HG02588 (cell line): Measurements from ENCODE around the gene SLC38A3.
"Not testable (repeated sequence)": the region's sequence is repeated elsewhere in the genome, so short reads cannot be mapped to it uniquely, and the experiment has no call there.

Experiments
- ATAC-seq: cut with Tn5 transposase; IDR thresholded peaks from one replicate; pipeline ENCODE4 v1.9.1; 2021; ENCODE audit warnings: mild to moderate bottlenecking, moderate library complexity; ENCODE audit not compliant: unreplicated experiment

SLC38A3 gene

GRCh38 chr3:50245831-50246516 is 40.9 kb downstream of the SLC38A3 start:
- peak; percentile 56 for ATAC-seq

GRCh38 chr3:50246517-50246954 is 41.5 kb downstream of the SLC38A3 start:
- ATAC-seq: peak; percentile 35

DNA sequence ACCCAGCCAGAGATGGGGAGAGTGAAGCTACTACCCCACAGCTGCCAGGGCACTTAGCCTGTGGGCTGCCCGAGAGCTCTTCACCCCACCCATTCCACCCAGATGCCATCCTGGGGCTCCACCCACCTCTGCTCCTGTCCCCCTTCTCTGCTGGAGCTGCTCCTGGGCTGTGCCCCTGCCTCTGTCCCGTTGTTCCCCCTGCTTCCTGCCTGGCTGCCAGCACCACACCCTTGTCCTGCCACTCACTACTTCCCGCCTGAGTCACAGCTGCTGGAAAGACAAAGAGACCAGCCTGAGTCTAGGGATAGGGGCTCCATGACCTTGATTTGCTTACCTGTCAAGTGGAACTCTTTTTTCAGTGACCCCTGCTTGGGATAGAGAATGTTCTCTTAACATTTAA is 43.3 kb downstream of the SLC38A3 start:
- no peak for ATAC-seq

- ATAC-seq: no peak
Measured at GRCh38 chr3:50249457-50249856, 44.4 kb downstream of the SLC38A3 start.

GRCh38 chr3:50250514-50250913 is 45.4 kb downstream of the SLC38A3 start:
- no peak for ATAC-seq

- ATAC-seq: no peak
Measured at GRCh38 chr3:50251220-50251619, 46.1 kb downstream of the SLC38A3 start.

- no peak for ATAC-seq
Measured at GRCh38 chr3:50254577-50255250, 49.6 kb downstream of the SLC38A3 start.

- ATAC-seq: no peak
Measured at GRCh38 chr3:50255251-50255615, 50.2 kb downstream of the SLC38A3 start.

DNA sequence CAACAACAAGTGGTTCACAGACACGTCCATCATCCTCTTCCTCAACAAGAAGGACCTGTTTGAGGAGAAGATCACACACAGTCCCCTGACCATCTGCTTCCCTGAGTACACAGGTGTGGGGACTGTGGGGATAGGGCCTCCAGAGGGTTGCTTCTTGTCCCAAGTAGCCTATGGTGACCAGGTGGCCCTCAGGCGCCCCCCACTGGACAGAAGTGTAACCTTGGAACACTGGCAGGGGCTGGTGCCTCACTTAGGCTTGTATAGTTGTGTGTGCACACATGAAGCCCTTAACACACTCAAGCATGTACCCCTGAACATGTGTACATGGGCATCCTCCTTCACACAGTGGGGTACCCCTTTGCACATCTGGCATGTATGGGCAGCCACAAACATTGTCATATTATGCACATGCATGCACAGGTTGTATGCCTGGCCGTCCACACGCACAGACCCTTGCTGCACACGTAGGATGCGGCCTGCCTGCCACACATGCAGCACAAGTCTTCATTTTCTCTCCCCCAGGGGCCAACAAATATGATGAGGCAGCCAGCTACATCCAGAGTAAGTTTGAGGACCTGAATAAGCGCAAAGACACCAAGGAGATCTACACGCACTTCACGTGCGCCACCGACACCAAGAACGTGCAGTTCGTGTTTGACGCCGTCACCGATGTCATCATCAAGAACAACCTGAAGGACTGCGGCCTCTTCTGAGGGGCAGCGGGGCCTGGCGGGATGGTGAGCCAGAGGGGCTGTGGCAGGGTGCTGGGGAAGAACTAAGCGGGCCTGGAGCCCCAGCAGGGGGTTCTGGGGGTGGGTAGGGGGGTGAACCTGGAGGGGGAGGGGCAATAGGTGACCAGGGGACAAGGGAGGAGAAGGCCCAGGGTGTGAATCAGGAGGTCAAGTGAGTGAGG is 52.2 kb downstream of the SLC38A3 start:
- no peak for ATAC-seq

DNA sequence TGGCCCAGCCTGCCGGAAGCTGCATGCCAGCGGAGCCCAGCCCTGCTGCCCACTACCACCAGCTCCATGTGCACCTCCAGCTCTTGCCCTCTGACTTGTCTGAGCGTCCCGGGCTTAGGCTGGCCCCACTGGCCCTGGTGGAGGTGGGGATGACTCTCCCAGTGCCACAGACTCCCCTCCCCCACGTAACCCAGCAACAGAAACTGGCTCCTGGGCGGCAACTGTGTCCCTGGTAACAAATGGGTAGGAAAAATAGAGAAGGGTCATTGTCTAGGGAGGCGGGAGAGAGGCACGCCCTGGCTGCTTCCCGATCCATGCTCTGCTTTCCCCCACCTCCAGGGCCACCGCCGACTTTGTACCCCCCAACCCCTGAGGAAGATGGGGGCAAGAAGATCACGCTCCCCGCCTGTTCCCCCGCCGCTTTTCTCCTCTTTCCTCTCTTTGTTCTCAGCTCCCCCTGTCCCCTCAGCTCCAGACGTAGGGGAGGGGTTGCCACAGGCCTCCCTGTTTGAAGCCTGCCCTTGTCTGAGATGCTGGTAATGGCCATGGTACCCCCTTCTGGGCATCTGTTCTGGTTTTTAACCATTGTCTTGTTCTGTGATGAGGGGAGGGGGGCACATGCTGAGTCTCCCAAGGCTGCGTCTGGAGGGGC is 53.1 kb downstream of the SLC38A3 start:
- no peak for ATAC-seq

GRCh38 chr3:50258979-50259378 is 53.9 kb downstream of the SLC38A3 start:
- no peak for ATAC-seq

DNA sequence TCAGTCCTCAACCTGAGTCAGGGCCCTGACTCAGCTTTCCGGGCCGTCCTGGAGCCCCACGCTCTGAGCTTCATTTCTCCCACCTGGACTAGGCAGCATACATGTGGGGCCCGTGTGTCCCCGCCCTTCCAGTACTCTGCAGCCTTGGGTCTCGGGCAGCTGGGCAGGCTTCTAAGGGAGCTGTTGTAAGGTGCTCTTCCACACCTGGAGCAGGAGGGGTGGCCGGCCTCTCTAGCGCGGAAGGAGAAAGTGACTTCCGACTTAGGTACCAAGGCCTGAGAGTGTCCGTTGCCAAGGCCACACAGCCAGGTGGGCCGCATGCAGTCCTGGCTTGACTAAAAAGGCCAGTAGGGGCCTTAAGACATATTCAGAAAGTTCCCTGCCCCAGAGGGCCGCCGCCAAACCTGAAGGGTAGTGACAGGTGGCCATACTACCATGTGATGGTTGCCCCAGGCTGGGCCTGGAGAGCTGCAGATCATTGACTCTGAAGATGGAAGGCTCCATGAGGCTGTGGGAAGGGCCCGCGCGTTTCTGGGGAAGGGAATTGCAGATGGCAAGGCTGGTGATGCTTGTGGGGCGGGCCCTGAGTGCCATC is 54.5 kb downstream of the SLC38A3 start:
- ATAC-seq: no peak

DNA sequence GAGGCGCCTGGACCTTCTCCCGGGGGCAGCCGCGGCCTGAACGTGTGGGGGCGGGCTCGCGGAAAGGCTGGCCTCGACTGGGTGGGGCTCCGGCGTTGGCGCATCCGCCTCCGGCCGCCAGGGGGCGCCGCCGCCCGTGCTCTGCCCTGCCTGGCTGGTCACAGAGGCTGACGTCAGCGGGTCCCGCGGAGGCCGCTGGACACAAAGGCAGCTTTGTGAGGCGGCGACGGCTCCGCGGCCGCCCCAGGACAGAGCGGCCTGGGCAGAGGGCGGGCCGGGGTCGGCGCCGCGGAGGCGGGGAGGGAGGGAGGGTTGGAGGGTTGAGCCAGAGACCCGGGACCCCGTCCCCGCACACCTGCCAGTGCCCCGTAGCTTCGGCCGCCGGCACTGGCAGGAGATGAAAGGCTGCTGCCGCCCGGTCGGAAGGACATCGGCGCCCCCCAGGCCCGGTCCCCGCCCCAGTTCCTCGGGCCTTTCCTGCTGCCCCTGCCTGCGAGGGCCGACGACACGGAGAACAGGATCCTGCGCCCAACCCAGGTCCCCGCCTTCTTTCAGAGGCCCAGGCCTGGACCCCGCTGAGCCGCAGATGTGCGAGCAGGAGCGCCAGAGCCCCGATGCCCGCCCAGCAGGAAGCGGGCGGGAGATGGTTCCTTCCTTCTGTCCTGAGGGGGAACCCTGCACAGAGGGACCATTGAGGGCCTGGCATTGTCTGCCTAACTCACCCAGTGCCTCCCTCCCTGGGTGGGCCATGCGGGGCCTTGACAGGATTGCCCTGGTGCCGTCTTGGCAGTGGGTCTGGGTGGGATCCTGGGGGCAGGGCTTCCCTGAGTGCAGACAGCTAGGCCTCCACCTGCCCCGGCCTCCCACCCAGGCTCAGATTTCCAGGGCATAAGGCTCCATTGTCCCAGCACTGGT is 55.2 kb downstream of the SLC38A3 start:
- ATAC-seq: peak; percentile 80

DNA sequence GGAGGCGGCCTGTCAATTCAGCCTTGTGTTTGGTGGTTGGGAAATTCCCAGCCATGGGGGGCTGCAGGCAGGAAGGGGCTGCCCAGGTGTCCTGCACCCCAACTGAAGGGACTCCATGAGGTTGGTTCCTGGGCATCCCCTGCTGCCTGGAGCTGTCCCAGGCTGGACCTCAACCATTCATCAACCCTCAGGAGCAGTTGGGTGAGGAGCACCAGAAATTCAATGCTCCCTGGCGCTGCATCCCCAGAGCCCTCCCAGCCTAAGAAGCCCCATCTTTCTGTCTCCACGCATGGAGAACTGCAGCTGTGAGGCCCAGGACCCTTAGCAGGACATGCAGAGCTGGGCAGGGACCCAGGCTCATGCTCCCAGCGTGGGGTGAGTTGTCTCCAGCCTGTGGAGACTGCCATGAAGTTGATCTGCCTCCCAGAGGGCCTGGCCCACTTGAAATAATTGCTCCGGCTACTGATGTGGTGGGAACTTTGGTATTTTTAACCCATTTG is 55.9 kb downstream of the SLC38A3 start:
- ATAC-seq: no peak

GRCh38 chr3:50261505-50261904 is 56.4 kb downstream of the SLC38A3 start:
- ATAC-seq: no peak

DNA sequence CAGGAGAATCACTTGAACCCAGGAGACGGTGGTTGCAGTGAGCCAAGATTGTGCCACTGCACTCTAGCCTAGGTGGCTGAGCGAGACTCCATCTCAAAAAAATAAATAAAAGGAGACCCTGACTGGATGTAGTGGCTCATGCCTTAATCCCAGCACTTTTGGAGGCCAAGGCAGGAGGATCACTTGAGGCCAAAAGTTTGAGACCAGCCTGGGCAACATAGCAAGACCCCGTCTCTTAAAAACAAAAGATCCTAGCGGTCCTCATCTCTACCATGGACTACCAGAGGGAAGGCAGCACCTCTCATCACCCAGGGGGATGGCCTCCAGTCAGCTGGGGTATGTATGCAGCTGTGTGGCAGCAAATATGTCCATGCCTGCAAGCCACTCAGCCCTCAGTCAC is 57.1 kb downstream of the SLC38A3 start:
- ATAC-seq: not testable (repeated sequence)

DNA sequence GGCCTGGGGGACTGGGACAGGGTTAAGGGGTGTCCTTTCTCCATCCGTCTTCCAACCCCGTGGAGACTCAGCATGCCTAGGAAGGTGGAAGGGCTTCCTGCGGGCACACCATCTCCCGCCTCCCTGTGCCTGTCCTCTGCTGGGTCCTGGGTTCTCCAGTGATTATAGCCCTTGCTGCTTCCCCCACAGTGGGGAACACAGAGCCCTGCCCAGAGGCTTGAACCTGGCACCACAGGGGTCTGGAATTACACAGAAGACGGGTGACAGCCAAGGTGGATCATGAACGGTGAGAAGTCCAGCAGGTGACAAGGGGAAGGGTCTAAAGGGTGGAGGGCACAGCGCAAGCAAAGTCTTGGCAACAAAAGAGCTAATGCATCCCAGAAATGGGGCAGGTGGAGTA is 57.7 kb downstream of the SLC38A3 start:
- ATAC-seq: no peak

DNA sequence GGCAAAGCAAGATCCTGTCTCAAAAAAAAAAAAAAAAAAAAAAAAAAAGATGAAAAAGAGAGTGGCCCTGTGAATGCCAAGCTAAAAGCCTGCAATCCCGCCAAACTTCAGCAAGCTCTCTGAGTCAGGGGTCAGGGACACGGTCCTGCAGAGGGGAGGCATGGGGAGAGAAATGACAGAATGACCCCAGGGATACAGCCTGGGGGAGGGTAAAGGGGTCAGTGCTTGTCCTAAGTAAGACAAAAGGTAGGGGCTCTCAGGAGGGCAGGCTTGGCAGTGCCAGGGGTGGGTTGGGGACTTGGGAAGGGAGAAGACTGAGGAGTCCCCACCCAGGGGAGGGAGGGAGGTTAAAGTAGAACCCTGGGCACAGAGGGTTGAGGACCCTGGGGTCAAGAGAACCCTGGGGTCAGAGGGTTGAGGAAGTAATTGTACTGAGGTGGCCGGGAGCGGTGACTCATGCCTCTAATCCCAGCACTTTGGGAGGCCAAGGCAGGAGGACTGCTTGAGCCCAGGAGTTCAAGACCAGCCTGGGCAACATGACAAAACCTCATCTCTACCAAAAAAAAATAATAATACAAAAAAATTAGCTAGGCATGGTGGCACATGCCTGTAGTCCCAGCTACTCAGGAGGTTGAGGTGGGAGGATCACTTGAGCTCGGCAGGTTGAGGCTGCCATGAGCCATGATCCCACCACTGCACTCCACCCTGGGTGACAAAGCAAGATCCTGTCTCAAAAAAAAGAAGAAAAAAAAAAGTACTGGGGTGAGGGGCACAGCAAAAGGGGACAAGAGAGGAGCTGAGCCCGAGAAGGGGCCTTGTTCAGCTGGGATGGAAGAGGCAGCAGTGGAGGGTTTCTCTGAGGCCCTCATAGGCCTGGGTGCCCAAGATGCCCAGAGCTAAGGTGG is 58.7 kb downstream of the SLC38A3 start:
- ATAC-seq: no peak
